OCI-LY7 (cell line): ENCODE measurements around the gene CASK.

Experiments
- EZH2phosphoT487 ChIP-seq: fragments of 200-600 bp; sonication (generic); IDR thresholded peaks from 2 replicates; pipeline ENCODE4 v1.6.1; 2018; ENCODE audit warnings: low read depth, borderline replicate concordance, mild to moderate bottlenecking, mixed run types, antibody characterized with exemption, low read length, moderate library complexity, mixed read lengths
- TF ChIP-seq, protein P1 (sequence below): fragments of 200-600 bp; sonication (generic); conservative IDR thresholded peaks from 2 replicates; pipeline ENCODE4 v1.5.1; 2014; ENCODE audit warnings: mild to moderate bottlenecking, antibody characterized with exemption, low read length, moderate library complexity, mixed read lengths

DNA sequence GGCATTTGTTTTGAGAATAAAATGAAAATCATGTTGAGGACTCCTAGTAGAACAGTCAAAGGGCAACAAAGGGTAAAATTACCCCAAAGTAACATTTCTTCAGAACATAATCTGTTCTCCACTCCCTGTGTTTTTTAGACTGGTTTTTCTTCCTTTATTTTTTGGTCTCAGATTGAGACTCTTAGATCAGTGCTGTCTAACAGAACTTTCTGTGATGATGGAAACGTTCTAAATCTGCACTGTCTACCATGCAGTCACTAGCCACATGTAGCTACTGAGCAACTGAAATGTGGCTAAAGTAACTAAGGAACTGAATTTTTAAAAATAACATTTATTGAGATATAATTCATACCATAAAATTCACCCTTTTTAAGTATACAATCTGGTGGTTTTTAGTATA lies 19.8 kb downstream of the CASK start:
- TF ChIP-seq, protein P1, sequence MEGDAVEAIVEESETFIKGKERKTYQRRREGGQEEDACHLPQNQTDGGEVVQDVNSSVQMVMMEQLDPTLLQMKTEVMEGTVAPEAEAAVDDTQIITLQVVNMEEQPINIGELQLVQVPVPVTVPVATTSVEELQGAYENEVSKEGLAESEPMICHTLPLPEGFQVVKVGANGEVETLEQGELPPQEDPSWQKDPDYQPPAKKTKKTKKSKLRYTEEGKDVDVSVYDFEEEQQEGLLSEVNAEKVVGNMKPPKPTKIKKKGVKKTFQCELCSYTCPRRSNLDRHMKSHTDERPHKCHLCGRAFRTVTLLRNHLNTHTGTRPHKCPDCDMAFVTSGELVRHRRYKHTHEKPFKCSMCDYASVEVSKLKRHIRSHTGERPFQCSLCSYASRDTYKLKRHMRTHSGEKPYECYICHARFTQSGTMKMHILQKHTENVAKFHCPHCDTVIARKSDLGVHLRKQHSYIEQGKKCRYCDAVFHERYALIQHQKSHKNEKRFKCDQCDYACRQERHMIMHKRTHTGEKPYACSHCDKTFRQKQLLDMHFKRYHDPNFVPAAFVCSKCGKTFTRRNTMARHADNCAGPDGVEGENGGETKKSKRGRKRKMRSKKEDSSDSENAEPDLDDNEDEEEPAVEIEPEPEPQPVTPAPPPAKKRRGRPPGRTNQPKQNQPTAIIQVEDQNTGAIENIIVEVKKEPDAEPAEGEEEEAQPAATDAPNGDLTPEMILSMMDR = no peak
- no peak for TF ChIP-seq EZH2phosphoT487
